Fibroblast of villous mesenchyme (primary cell): ENCODE results near the gene CD2AP. TPM values are rescaled to one million over a fixed set of nuclear protein-coding genes. Genes with fewer than 3 reads are reported as not detected.

Experiments used
- DNase-seq: peaks from one replicate; pipeline ENCODE4 v3.0.0-alpha.2; 2010; ENCODE audit warnings: low read depth
- H3K4me3 ChIP-seq: 2 replicates; pipeline ENCODE4 v1.5.1; 2011; ENCODE audit warnings: low read depth, mild to moderate bottlenecking, low read length
- total RNA-seq: library from RNA; depleted of rRNA; stranded (reverse); fragments of >200 nt; gene quantifications from 2 replicates; pipeline ENCODE4 v1.2.3, GENCODE V29; 2012
- TF ChIP-seq, protein P1 (sequence below): IDR thresholded peaks from 2 replicates; pipeline ENCODE4 v1.5.1; 2012; ENCODE audit warnings: low read depth, mild to moderate bottlenecking, low read length; ENCODE audit not compliant: insufficient read depth

The CD2AP gene
- total RNA-seq, 1 donor: 41.0 TPM

DNA sequence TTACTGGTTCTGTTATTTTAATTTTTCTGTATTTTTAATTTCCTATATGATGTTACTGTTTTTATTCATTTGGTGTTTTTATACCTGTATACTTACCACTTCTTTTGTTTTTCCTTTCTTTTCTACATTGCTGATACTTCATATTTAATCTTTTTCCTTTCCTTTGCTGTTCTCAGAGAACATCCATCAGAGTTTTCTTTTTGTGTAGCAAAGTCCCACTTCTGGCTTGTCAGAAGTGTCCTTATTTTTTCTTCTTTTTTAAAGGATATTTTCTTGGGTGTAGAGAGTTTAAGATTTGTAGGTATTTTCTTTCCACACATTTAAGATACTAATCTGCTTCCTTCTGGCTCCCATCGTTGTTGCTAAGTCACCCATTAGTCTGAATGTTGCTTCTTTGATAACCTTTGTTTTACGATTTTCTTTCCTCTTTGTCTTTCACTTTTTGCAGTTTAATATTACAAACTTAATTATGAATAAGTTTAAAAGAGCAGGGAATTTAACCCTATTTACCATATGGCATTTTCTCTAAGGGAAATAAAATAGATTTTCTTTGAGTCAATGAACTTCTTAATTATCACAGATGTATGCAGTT, 18.5 kb downstream of the CD2AP start:
- DNase-seq: no peak
- H3K4me3 ChIP-seq: no peak overlapping the region
- TF ChIP-seq, protein P1, sequence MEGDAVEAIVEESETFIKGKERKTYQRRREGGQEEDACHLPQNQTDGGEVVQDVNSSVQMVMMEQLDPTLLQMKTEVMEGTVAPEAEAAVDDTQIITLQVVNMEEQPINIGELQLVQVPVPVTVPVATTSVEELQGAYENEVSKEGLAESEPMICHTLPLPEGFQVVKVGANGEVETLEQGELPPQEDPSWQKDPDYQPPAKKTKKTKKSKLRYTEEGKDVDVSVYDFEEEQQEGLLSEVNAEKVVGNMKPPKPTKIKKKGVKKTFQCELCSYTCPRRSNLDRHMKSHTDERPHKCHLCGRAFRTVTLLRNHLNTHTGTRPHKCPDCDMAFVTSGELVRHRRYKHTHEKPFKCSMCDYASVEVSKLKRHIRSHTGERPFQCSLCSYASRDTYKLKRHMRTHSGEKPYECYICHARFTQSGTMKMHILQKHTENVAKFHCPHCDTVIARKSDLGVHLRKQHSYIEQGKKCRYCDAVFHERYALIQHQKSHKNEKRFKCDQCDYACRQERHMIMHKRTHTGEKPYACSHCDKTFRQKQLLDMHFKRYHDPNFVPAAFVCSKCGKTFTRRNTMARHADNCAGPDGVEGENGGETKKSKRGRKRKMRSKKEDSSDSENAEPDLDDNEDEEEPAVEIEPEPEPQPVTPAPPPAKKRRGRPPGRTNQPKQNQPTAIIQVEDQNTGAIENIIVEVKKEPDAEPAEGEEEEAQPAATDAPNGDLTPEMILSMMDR: no peak

DNA sequence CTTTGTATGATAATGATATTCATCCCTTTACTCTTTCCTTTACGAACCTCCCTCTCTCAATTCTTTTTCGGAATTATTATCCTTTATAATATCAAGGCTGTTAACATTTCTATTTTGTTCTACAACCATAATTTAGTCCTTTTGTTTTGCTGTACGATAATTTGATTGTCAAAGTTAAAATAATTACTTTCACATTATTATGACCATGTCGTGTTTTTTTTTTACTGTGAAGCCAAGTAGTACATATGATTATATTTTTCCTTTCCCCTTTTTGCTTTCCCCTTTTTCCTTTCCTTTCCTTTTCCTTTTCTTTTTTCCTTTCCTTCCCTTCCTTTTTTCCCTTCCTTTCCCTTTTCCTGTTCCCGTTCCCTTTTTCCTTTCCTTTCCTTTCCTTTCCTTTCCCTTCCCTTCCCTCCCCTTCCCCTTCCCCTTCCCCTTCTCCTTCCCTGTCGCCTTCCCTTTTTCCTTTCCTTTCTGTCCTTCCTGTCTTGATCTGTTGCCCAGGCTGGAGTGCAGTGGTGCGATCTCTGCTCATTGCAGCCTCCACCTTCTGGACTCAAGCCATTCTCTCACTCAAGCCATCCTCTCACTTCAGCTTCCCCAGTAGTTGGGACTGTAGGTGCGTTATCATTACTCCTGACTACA, 19.5 kb downstream of the CD2AP start:
- H3K4me3 ChIP-seq: no peak overlapping the region
- no peak for DNase-seq
- TF ChIP-seq, protein P1: no peak

DNA sequence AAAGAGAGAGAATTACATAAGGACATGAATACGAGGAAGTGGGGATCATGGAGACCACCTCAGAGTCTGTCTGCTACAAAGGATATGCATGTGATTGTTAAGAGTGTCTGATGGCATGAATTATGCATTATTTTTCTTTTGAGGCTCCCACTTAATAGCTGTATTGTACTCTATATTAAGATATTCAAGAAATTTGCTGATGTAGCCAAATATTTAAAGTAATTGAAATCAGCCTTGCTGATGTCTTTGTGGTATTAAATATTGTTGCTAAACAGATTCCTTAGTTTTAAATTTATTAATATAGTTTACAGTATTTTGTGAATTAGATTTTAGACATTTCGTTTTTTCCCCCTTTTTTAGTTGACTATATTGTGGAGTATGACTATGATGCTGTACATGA, 25.3 kb downstream of the CD2AP start:
- TF ChIP-seq, protein P1: no peak
- no peak for DNase-seq

DNA sequence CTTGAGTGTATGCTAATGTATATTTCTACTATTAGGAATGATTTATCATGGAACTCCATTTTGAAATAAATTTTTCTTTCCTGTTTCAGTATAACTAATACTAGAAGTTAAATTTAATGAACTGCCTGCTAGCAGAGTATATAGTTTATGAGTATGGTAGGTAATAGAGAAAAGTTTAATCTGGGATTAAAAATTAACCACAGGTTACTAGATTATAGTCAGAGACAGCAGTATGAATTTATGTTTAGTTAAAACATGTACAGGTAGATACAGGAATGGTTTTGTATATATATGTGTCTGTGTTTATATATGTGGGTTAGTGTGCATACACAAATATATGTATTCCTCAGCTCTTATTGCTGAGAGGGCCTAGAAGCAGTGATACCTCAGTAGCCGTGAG, 32.3 kb downstream of the CD2AP start:
- DNase-seq: no peak
- TF ChIP-seq, protein P1: no peak
- H3K4me3 ChIP-seq: no peak overlapping the region

More for the DNA sequence above, 25.3 kb downstream of the CD2AP start:
- no peak overlapping the region for H3K4me3 ChIP-seq

DNA sequence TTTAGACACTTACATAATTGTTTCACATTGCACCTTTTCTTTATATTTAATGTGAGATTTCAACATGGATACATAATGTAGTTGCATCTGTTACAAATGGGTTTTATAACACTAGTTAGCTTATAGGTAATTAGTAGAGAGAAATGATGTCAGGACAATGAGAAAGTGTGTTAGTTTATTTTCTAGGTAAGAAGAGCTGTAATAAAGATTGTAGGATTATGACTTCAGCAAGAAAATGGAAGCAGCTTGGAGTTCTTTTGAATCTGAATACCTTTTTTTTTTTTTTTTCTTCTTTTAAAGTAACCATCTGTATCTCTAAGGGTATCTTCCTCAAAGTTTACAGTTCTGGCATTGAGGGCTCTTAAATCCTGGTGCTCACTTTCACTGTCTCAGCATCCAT, 35.3 kb downstream of the CD2AP start:
- TF ChIP-seq, protein P1: no peak
- H3K4me3 ChIP-seq: no peak overlapping the region
- no peak for DNase-seq

DNA sequence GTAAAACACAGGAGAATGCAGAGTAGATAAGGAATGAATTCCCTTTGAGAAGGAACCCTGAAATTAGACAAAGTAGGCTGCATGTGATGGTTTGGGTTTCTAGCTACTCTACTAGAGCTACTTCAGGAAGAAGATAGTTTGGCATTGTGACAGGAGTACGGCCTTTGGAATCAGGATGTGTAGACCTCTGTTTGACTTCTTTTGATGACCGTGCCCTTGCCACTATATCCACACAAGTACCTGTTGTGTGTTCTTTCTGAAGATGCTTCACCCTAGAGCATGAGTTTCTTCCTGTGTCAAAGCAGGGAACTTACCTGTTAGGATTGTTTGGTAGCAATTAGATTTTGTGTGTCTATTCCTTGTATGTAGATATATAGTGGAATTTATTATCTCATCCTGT, 41.7 kb downstream of the CD2AP start:
- no peak overlapping the region for H3K4me3 ChIP-seq
- TF ChIP-seq, protein P1: no peak
- no peak for DNase-seq

DNA sequence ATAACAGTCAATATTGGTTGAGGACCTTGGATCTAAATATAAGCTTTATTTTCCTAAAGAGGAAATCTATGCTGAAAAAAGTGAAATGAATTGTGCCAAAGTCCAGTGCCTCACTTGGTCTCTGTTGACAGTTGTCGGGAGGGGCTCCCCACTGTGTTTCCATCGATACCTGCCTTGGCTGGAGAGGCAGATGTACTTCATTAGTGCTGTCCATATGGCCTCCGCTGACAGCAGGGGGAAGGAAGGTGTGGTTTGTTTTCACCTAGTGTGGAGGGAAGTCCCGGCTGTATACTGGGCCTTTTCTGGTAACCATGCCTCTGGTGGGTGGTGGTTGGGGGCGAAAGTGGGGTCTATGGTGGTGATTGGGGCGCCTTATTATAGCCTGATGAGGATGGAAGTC, 42.7 kb downstream of the CD2AP start:
- H3K4me3 ChIP-seq: no peak overlapping the region
- DNase-seq: no peak
- TF ChIP-seq, protein P1: no peak
